ENCODE measurements around the gene RHBDL2. TPM values are rescaled to one million over a fixed set of nuclear protein-coding genes. Genes with fewer than 3 reads are reported as not detected.

RHBDL2 gene
- total RNA-seq, 4 donors from 2014 or later: 17.0 to 30.6 (median 22.2) TPM

DNA sequence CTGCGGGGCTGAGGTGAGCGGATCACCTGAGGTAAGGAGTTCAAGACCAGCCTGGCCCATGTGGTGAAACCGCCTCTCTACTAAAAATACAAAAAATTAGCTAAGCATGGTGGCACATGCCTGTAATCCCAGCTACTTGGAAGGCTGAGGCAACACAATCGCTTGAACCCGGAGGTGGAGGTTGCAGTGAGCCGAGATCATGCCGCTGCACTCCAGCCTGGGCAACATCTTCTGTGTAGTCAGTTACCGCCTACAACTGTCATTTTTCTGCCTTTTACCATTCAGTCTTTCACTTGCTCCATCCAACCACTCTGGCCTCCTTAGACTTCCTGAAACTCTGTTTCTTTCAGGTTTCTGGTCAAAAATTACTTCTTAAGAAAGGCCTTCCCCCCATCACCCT lies 70.6 kb downstream of the RHBDL2 start:
- H3K4me3 ChIP-seq (ENCODE audit: low read depth, poor library complexity, severe bottlenecking): no peak overlapping the region
- DNase-seq (ENCODE audit: low spot score in 2 of 2): no peak
- 88 to 89% methylated on average over 8 of the region's 8 CpGs for WGBS, 2 donors
- no peak for TF ChIP-seq POLR2A (IDR thresholded peaks at IDR 0.05)
- TF ChIP-seq, protein P1, sequence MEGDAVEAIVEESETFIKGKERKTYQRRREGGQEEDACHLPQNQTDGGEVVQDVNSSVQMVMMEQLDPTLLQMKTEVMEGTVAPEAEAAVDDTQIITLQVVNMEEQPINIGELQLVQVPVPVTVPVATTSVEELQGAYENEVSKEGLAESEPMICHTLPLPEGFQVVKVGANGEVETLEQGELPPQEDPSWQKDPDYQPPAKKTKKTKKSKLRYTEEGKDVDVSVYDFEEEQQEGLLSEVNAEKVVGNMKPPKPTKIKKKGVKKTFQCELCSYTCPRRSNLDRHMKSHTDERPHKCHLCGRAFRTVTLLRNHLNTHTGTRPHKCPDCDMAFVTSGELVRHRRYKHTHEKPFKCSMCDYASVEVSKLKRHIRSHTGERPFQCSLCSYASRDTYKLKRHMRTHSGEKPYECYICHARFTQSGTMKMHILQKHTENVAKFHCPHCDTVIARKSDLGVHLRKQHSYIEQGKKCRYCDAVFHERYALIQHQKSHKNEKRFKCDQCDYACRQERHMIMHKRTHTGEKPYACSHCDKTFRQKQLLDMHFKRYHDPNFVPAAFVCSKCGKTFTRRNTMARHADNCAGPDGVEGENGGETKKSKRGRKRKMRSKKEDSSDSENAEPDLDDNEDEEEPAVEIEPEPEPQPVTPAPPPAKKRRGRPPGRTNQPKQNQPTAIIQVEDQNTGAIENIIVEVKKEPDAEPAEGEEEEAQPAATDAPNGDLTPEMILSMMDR (IDR thresholded peaks at IDR 0.05): no peak
- intact Hi-C loops (cut with DNase I; ENCODE audit: low total_unique reads): no loop called here

DNA sequence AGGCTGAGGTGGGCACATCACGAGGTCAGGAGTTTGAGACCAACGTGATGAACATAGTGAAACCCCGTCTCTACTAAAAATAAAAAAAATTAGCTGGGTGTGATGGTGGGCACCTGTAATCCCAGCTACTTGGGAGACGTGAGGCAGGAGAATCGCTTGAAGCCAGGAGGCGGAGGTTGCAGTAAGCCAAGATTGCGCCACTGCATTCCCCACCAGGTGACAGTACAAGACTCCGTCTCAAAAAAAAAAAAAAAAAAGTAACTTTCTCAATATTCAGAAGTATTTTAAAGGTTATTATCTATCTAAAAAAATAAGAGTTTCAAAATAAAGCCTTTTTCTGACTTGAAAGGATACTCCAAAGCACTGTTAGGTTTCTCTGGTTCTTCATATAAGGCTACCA lies 74.4 kb downstream of the RHBDL2 start:
- intact Hi-C loops (cut with DNase I; ENCODE audit: low total_unique reads): no loop called here
- H3K4me3 ChIP-seq (ENCODE audit: low read depth, poor library complexity, severe bottlenecking): no peak overlapping the region
- DNase-seq (ENCODE audit: low spot score in 2 of 2): no peak
- 92% methylated on average over 8 of the region's 8 CpGs for WGBS, 2 donors
- TF ChIP-seq, protein P1 (IDR thresholded peaks at IDR 0.05): no peak
- TF ChIP-seq POLR2A (IDR thresholded peaks at IDR 0.05): no peak

DNA sequence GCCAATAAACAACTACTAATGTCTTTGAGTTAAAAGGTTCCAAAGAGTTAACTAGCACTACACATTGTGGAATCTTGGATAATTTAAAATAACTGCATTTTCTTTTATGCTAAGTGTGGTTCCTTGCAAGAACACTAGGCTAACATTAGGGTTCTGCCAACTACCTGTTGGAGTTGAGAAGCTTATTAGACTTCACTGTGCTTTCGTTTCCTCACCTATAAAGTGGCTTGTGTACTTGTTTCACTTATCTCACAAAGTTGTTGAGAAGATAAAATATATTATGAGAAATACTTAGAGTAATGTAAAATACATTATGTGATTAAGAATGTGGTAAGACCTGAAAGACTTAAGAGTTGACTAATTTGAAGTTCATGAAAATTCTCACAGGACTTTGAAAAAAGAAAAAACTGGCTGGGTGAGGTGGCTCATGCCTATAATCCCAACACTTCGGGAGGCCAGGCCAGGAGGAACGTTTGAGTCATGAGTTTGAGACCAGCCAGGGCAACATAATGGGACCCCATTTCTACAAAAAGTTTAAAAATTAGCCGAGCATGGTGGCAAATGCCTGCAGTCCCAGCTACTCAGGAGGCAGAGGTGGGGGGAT lies 76.4 kb downstream of the RHBDL2 start:
- no peak for TF ChIP-seq POLR2A (IDR thresholded peaks at IDR 0.05)
- TF ChIP-seq, protein P1 (IDR thresholded peaks at IDR 0.05): no peak
- H3K4me3 ChIP-seq (ENCODE audit: low read depth, poor library complexity, severe bottlenecking): no peak overlapping the region
- no peak for DNase-seq (ENCODE audit: low spot score in 2 of 2)
- intact Hi-C loops (cut with DNase I; ENCODE audit: low total_unique reads): no loop called here
- 58 to 66% methylated on average over 4 of the region's 4 CpGs for WGBS, 2 donors

DNA sequence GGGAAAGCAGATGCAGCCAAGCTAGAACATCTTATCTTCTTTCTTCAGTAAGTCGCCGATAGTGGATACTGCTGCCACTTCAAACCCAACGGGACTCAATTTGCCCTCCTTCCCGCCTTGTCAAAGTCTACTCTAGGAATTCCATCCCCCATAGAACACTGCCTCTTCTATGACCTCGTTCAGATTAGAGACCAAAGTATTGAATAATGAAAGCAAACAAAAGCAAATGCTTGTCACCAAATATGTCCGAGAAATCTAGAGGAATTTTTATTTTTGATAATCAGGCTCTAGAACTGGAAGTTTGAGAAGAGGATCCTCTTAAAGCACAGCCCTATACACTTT lies 81.2 kb downstream of the RHBDL2 start:
- WGBS, 2 donors: 5 to 7% methylated on average over 6 of the region's 6 CpGs
- DNase-seq (ENCODE audit: low spot score in 2 of 2): no peak
- intact Hi-C loops (cut with DNase I; ENCODE audit: low total_unique reads): no loop called here
- H3K4me3 ChIP-seq (ENCODE audit: low read depth, poor library complexity, severe bottlenecking): no peak overlapping the region
- TF ChIP-seq, protein P1 (IDR thresholded peaks at IDR 0.05): no peak

DNA sequence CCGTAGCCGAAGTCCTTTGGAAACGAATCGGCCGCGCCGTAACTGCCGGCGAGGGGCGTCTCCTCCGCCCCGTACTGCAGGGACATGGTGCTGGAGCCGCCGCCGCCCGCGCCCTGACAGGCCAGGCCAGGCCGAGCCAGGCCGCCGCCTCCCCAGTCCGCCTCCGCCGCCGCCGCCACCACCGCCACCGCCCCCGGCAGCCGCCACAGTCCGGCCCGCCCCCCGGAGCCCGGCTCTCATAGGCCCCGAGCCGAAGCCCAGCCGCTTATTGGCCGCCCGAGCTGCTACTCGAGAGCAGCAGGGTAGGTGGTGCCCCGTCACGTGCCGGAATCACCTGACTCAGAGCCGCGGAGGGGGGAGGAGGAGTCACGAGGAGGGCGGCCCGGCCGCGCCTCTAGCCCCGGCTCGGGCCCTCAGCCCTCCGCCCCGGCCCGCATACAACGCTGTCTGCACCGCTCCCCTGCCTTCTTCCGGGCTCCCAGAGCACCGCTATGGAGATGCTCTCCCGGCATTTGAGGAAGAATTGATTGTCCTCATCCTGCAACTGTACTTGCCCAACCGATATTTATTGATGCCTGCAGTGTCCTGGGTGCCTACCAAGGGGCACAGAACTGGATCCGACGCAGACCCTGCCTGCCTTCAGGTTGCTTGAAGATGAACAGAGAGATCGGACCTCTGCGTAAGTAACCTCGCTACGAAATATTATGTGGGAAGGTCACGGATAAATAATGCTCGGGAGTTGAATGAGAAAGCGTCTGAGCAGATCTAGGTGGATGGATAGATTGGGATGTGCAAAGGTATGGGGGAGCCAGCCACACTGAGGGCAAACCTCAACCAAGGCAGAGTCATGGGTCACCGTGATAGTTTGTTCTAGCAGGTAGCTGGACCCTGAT lies 81.8 kb downstream of the RHBDL2 start, which contains the start of gene RRAGC:
RRAGC (minus strand) TSS at position 212 of the 893 bp plus-strand sequence; CDS start at position 86, 126 bp downstream.
- H3K4me3 ChIP-seq (ENCODE audit: low read depth, poor library complexity, severe bottlenecking): peak within 1 kb of the TSS; percentile 84
- peak; percentile 99 to 100 for DNase-seq (ENCODE audit: low spot score in 2 of 2)
- WGBS, 2 donors: 0 to 1% methylated on average over 26 to 48 of the region's 70 CpGs
- TF ChIP-seq POLR2A (IDR thresholded peaks at IDR 0.05): no peak
- TF ChIP-seq, protein P1 (IDR thresholded peaks at IDR 0.05): no peak
- intact Hi-C loops (cut with DNase I; ENCODE audit: low total_unique reads): no loop called here

All from lower leg skin (tissue), 4 donors.